ENCODE results near the gene ATE1.

Gene ATE1

GRCh38 chr10:121927318-121927840, 452 bp downstream of the ATE1 start:
- H3K4me2 ChIP-seq (ENCODE audit: insufficient read depth, low read length): peak overlapping the region; percentile 76
- H3K27ac ChIP-seq (ENCODE audit: low read length): peak overlapping the region; percentile 98
- peak overlapping the region; percentile 89 for H2AFZ ChIP-seq (ENCODE audit: low read depth, low read length)
- H3K27me3 ChIP-seq (ENCODE audit: insufficient read depth, low read length, poor library complexity): no peaks in the 10 kb centered on the region
- peaks cover 26% of the 10 kb centered on the region for H3K36me3 ChIP-seq (ENCODE audit: insufficient read depth, low read length)
- H4K20me1 ChIP-seq (ENCODE audit: insufficient read depth, low read length): no peaks in the 10 kb centered on the region
- ATAC-seq (ENCODE audit: insufficient read depth, low read depth) (peak; percentile 42), DNase-seq (peak; percentile 48)
- H3K4me1 ChIP-seq (ENCODE audit: insufficient read depth, low read length): peaks cover 25% of the 10 kb centered on the region
- peak overlapping the region; percentile 62 to 99 for H3K4me3 ChIP-seq (ENCODE audit: low read depth in 1 of 2, low read length in 2 of 2)
- H3K9ac ChIP-seq (ENCODE audit: low read depth, low read length): peak overlapping the region; percentile 92
- H3K79me2 ChIP-seq (ENCODE audit: insufficient read depth, low read length): peaks cover 65% of the 10 kb centered on the region
- H3K9me3 ChIP-seq (ENCODE audit: insufficient read depth, low read length, severe bottlenecking): no peaks in the 10 kb centered on the region
- TF ChIP-seq CTCF (IDR thresholded peaks at IDR 0.05; ENCODE audit: borderline replicate concordance, extremely low read depth, low read length, poor library complexity, severe bottlenecking) (no peak), EZH2 (IDR thresholded peaks at IDR 0.05; ENCODE audit: borderline replicate concordance, low read depth, low read length, severe bottlenecking) (no peak)

GRCh38 chr10:121926671-121927317, 1.0 kb downstream of the ATE1 start:
- DNase-seq (no peak), ATAC-seq (ENCODE audit: insufficient read depth, low read depth) (peak; percentile 1; the same call in 1 of the 3 replicates)
- peaks cover 67% of the 10 kb centered on the region for H3K79me2 ChIP-seq (ENCODE audit: insufficient read depth, low read length)
- H3K9ac ChIP-seq (ENCODE audit: low read depth, low read length): peak overlapping the region; percentile 92
- H2AFZ ChIP-seq (ENCODE audit: low read depth, low read length): peak overlapping the region; percentile 89
- peaks cover 30% of the 10 kb centered on the region for H3K36me3 ChIP-seq (ENCODE audit: insufficient read depth, low read length)
- H3K27me3 ChIP-seq (ENCODE audit: insufficient read depth, low read length, poor library complexity): no peaks in the 10 kb centered on the region
- H4K20me1 ChIP-seq (ENCODE audit: insufficient read depth, low read length): no peaks in the 10 kb centered on the region
- H3K4me3 ChIP-seq (ENCODE audit: low read depth in 1 of 2, low read length in 2 of 2): peak overlapping the region; percentile 62 to 99
- H3K9me3 ChIP-seq (ENCODE audit: insufficient read depth, low read length, severe bottlenecking): no peaks in the 10 kb centered on the region
- no peak for TF ChIP-seq CTCF (IDR thresholded peaks at IDR 0.05; ENCODE audit: borderline replicate concordance, extremely low read depth, low read length, poor library complexity, severe bottlenecking)
- H3K27ac ChIP-seq (ENCODE audit: low read length): peak overlapping the region; percentile 98
- H3K4me2 ChIP-seq (ENCODE audit: insufficient read depth, low read length): peak overlapping the region; percentile 76
- peaks cover 25% of the 10 kb centered on the region for H3K4me1 ChIP-seq (ENCODE audit: insufficient read depth, low read length)

GRCh38 chr10:121926157-121926556, 1.7 kb downstream of the ATE1 start:
- peaks cover 73% of the 10 kb centered on the region for H3K79me2 ChIP-seq (ENCODE audit: insufficient read depth, low read length)
- H3K4me1 ChIP-seq (ENCODE audit: insufficient read depth, low read length): peaks cover 25% of the 10 kb centered on the region
- peaks cover 36% of the 10 kb centered on the region for H3K36me3 ChIP-seq (ENCODE audit: insufficient read depth, low read length)
- H3K4me2 ChIP-seq (ENCODE audit: insufficient read depth, low read length): peak overlapping the region; percentile 76
- TF ChIP-seq CTCF (IDR thresholded peaks at IDR 0.05; ENCODE audit: borderline replicate concordance, extremely low read depth, low read length, poor library complexity, severe bottlenecking) (no peak), EZH2 (IDR thresholded peaks at IDR 0.05; ENCODE audit: borderline replicate concordance, low read depth, low read length, severe bottlenecking) (no peak)
- H4K20me1 ChIP-seq (ENCODE audit: insufficient read depth, low read length): no peaks in the 10 kb centered on the region
- H3K27me3 ChIP-seq (ENCODE audit: insufficient read depth, low read length, poor library complexity): no peaks in the 10 kb centered on the region
- H2AFZ ChIP-seq (ENCODE audit: low read depth, low read length): peak overlapping the region; percentile 16; the same call in 1 of the 2 replicates
- H3K4me3 ChIP-seq (ENCODE audit: low read depth in 1 of 2, low read length in 2 of 2): peak overlapping the region; percentile 62 to 99; a peak in 2 of 4 replicates
- no peaks in the 10 kb centered on the region for H3K9me3 ChIP-seq (ENCODE audit: insufficient read depth, low read length, severe bottlenecking)
- H3K27ac ChIP-seq (ENCODE audit: low read length): peak overlapping the region; percentile 98
- H3K9ac ChIP-seq (ENCODE audit: low read depth, low read length): peak overlapping the region; percentile 92
- no peak for DNase-seq
- no peak for ATAC-seq (ENCODE audit: insufficient read depth, low read depth)
